Measurements from ENCODE around the gene LRGUK.

DNA sequence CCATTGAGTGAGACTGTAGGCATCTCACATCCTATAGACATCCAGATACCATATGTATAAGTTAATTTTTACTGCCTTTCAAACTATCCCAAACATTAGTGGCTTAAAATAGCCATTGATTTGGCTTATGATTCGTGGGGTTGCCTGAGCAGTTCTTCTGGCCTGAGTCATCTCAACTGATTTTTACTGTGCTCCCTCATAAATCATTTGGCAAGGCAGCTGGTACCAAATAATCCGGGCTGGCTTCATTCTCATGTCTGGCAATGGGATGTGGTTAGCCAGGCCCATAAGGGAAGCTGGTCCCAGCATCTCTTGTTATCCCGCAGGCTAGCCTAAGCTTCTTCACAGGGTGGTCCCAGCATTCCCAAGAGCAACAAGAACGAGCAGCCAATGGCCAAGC is 6.7 kb upstream of the LRGUK start:
- TF ChIP-seq POLR2A (IDR thresholded peaks at IDR 0.05; ENCODE audit: low read depth, low read length) (no peak), GATA2 (IDR thresholded peaks at IDR 0.05; ENCODE audit: insufficient read depth, insufficient read length, low read depth, low read length) (no peak), CTCF (IDR thresholded peaks at IDR 0.05; ENCODE audit: extremely low read depth in 1 of 2, insufficient read depth in 1 of 2, low read depth in 1 of 2, low read length in 2 of 2) (no peak)
